H9 (cell line): ENCODE results near the gene DHRS13. TPM values are rescaled to one million over a fixed set of nuclear protein-coding genes. Genes with fewer than 3 reads are reported as not detected.
"Not testable (repeated sequence)": the region's sequence is repeated elsewhere in the genome, so short reads cannot be mapped to it uniquely, and the experiment has no call there.

ENCODE experiments used
- DNase-seq: peaks from one replicate; pipeline ENCODE4 v3.0.0-alpha.2; 2017
- H2AFZ ChIP-seq: one replicate; pipeline ENCODE4 v1.6.1; 2013; ENCODE audit warnings: mild to moderate bottlenecking, low read length, control low read depth, moderate library complexity
- H2AK5ac ChIP-seq: 2 replicates; pipeline ENCODE4 v1.6.1; 2013; ENCODE audit warnings: low read length, control low read depth, mixed read lengths; ENCODE audit not compliant: insufficient read length
- H2BK120ac ChIP-seq: one replicate; pipeline ENCODE4 v1.6.1; 2013; ENCODE audit warnings: low read depth, mild to moderate bottlenecking, low read length, control low read depth, inconsistent platforms; ENCODE audit not compliant: poor library complexity, severe bottlenecking
- H2BK12ac ChIP-seq: 2 replicates; pipeline ENCODE4 v1.6.1; 2013; ENCODE audit warnings: low read length, control low read depth, mixed read lengths, low read depth; ENCODE audit not compliant: insufficient read length
- H2BK15ac ChIP-seq: 2 replicates; pipeline ENCODE4 v1.6.1; 2013; ENCODE audit warnings: low read depth, low read length, control low read depth
- H2BK20ac ChIP-seq: one replicate; pipeline ENCODE4 v1.6.1; 2013; ENCODE audit warnings: low read depth, mild to moderate bottlenecking, low read length, control low read depth, inconsistent platforms; ENCODE audit not compliant: poor library complexity, severe bottlenecking
- H2BK5ac ChIP-seq: 2 replicates; pipeline ENCODE4 v1.6.1; 2013; ENCODE audit warnings: low read length, control low read depth, mixed read lengths; ENCODE audit not compliant: insufficient read length
- H3K14ac ChIP-seq: 2 replicates; pipeline ENCODE4 v1.6.1; 2013; ENCODE audit warnings: low read length, control low read depth; ENCODE audit not compliant: insufficient read depth
- H3K18ac ChIP-seq: 2 replicates; pipeline ENCODE4 v1.6.1; 2013; ENCODE audit warnings: low read depth, mild to moderate bottlenecking, mixed read lengths, low read length, control low read depth; ENCODE audit not compliant: insufficient read length
- H3K23ac ChIP-seq: 2 replicates; pipeline ENCODE4 v1.6.1; 2013; ENCODE audit warnings: low read length, control low read depth, mixed read lengths, low read depth; ENCODE audit not compliant: insufficient read length
- H3K23me2 ChIP-seq: 2 replicates; pipeline ENCODE4 v1.6.1; 2013; ENCODE audit warnings: low read depth, mild to moderate bottlenecking, mixed read lengths, low read length, control low read depth; ENCODE audit not compliant: insufficient read length, poor library complexity, severe bottlenecking
- H3K27ac ChIP-seq: 2 replicates; pipeline ENCODE4 v1.5.1; 2013; ENCODE audit warnings: low read length, control low read depth, mixed read lengths, low read depth; ENCODE audit not compliant: insufficient read length
- H3K27me3 ChIP-seq: 2 replicates; pipeline ENCODE4 v1.6.1; 2013; ENCODE audit warnings: low read length, control low read depth, inconsistent platforms; ENCODE audit not compliant: insufficient read depth
- H3K4ac ChIP-seq: 2 replicates; pipeline ENCODE4 v1.6.1; 2013; ENCODE audit warnings: low read depth, mild to moderate bottlenecking, control low read depth, inconsistent platforms, low read length, moderate library complexity
- H3K4me1 ChIP-seq: 2 replicates; pipeline ENCODE4 v1.6.1; 2013; ENCODE audit warnings: low read length, control low read depth, inconsistent platforms; ENCODE audit not compliant: insufficient read depth
- H3K4me2 ChIP-seq: 2 replicates; pipeline ENCODE4 v1.6.1; 2013; ENCODE audit warnings: low read length, control low read depth, mixed read lengths; ENCODE audit not compliant: insufficient read length, insufficient read depth
- H3K56ac ChIP-seq: 2 replicates; pipeline ENCODE4 v1.6.1; 2013; ENCODE audit warnings: low read depth, mild to moderate bottlenecking, mixed read lengths, low read length, control low read depth; ENCODE audit not compliant: insufficient read length
- H3K79me1 ChIP-seq: 2 replicates; pipeline ENCODE4 v1.6.1; 2013; ENCODE audit warnings: low read depth, mild to moderate bottlenecking, moderate library complexity, low read length, control low read depth, inconsistent platforms; ENCODE audit not compliant: insufficient read depth, poor library complexity, severe bottlenecking
- H3K79me2 ChIP-seq: 2 replicates; pipeline ENCODE4 v1.6.1; 2013; ENCODE audit warnings: low read length, control low read depth, inconsistent platforms; ENCODE audit not compliant: insufficient read depth
- H3K9ac ChIP-seq: 2 replicates; pipeline ENCODE4 v1.6.1; 2013; ENCODE audit warnings: low read length, control low read depth, mixed read lengths; ENCODE audit not compliant: insufficient read length; ENCODE audit errors: extremely low read depth
- H3K9me3 ChIP-seq: one replicate; pipeline ENCODE4 v1.6.1; 2013; ENCODE audit warnings: low read depth, low read length, inconsistent platforms; ENCODE audit not compliant: control insufficient read depth
- H3T11ph ChIP-seq: one replicate; pipeline ENCODE4 v1.6.1; 2013; ENCODE audit warnings: mild to moderate bottlenecking, low read length, control low read depth, inconsistent platforms
- H4K20me1 ChIP-seq: one replicate; pipeline ENCODE4 v1.6.1; 2013; ENCODE audit not compliant: control insufficient read depth, insufficient read length, insufficient read depth
- H4K5ac ChIP-seq: 2 replicates; pipeline ENCODE4 v1.6.1; 2013; ENCODE audit warnings: low read depth, mild to moderate bottlenecking, mixed read lengths, low read length, control low read depth; ENCODE audit not compliant: insufficient read length
- H4K8ac ChIP-seq: replicated peaks from 2 replicates; pipeline ENCODE4 v1.6.1; 2013; ENCODE audit warnings: low read length, control low read depth, mixed read lengths, low read depth; ENCODE audit not compliant: insufficient read length
- H4K91ac ChIP-seq: 2 replicates; pipeline ENCODE4 v1.6.1; 2013; ENCODE audit warnings: low read depth, mild to moderate bottlenecking, moderate library complexity, mixed read lengths, low read length, control low read depth; ENCODE audit not compliant: insufficient read length
- H3K27ac Mint-ChIP-seq, 3 experiments: 2 replicates in 2 of 3; 3 replicates in 1 of 3; pipeline ENCODE4 v1.8.0; 2020 to 2021; ENCODE audit warnings: mixed read lengths in 3 of 3, mild to moderate bottlenecking in 1 of 3, moderate library complexity in 1 of 3
- H3K27me3 Mint-ChIP-seq: 2 replicates; pipeline ENCODE4 v1.8.0; 2021; ENCODE audit warnings: low read depth, mild to moderate bottlenecking, moderate library complexity, mixed read lengths
- H3K36me3 Mint-ChIP-seq, 3 experiments: 2 replicates in 2 of 3; 3 replicates in 1 of 3; pipeline ENCODE4 v1.8.0; 2020 to 2021; ENCODE audit warnings: low read depth in 3 of 3, mixed read lengths in 3 of 3; ENCODE audit not compliant: insufficient read depth in 1 of 3
- H3K4me1 Mint-ChIP-seq, 2 experiments: 2 replicates each; pipeline ENCODE4 v1.8.0; 2020; ENCODE audit warnings: mixed read lengths in 2 of 2
- H3K4me3 Mint-ChIP-seq, 2 experiments: 2 replicates in 1 of 2; 3 replicates in 1 of 2; pipeline ENCODE4 v1.8.0; 2020 to 2021; ENCODE audit warnings: mild to moderate bottlenecking in 2 of 2, mixed read lengths in 2 of 2, moderate library complexity in 1 of 2
- H3K9me3 Mint-ChIP-seq, 2 experiments: 2 replicates in 1 of 2; 3 replicates in 1 of 2; pipeline ENCODE4 v1.8.0; 2020; ENCODE audit warnings: mild to moderate bottlenecking in 2 of 2, mixed read lengths in 2 of 2, moderate library complexity in 1 of 2
- CTCF ChIP-seq: fragments of 200-600 bp; sonication (generic); conservative IDR thresholded peaks from 3 replicates; pipeline ENCODE4 v1.8.0; 2021; ENCODE audit warnings: antibody characterized with exemption, mild to moderate bottlenecking
- WGBS: extraction: QIAGEN DNeasy Blood & Tissue Kit; methylation state at CpG from one replicate; pipeline ENCODE4 v1.1.7; 2013; ENCODE audit warnings: missing lambda C conversion rate, low lambda C conversion rate, mixed read lengths; ENCODE audit not compliant: insufficient read length; ENCODE audit errors: extremely low coverage; 5-methylcytosine and 5-hydroxymethylcytosine counted together
- microRNA-seq: library from miRNA; unstranded; fragments of <30 nt; microRNA quantifications from one replicate; pipeline ENCODE4, GENCODE V29; 2020; ENCODE audit warnings: borderline microRNAs expressed
- total RNA-seq: library from RNA; stranded (reverse); gene quantifications from 2 replicates; pipeline ENCODE4 v1.2.1, GENCODE V29; 2021

DHRS13 gene
- total RNA-seq, 1 experiment from 2014 or later, result 29.6 TPM

DNA sequence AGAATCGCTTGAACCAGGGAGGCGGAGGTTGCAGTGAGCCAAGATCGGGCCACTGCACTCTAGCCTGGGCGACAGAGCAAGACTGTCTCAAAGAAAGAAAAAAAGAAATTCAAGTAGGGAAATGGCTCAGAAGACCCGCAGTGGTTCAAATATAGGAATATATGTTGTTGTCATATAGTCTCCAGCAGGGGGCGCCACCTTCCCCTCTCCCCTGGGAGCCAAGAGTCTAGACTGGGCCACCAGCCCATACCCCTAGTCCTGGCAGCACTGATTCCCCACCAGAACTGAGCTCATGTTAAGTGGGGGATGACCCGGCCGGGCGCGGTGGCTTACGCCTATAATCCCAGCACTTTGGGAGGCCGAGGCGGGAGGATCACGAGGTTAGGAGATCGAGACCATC, 54.2 kb downstream of the DHRS13 start:
- not testable (repeated sequence) for H4K91ac ChIP-seq, H4K5ac ChIP-seq, H3T11ph ChIP-seq, H2AFZ ChIP-seq, H3K4me1 Mint-ChIP-seq, H3K56ac ChIP-seq, H4K8ac ChIP-seq, H3K23me2 ChIP-seq, H3K4me1 ChIP-seq, H3K23ac ChIP-seq, H3K36me3 Mint-ChIP-seq, H3K79me1 ChIP-seq, H3K4ac ChIP-seq, H3K9me3 Mint-ChIP-seq, H3K14ac ChIP-seq, H3K27ac ChIP-seq, H2AK5ac ChIP-seq, H3K9ac ChIP-seq, H4K20me1 ChIP-seq, H2BK5ac ChIP-seq, H2BK20ac ChIP-seq, H3K27me3 ChIP-seq, H3K18ac ChIP-seq, H3K4me2 ChIP-seq, H3K27ac Mint-ChIP-seq, H3K4me3 Mint-ChIP-seq, H2BK15ac ChIP-seq, H3K79me2 ChIP-seq, H3K27me3 Mint-ChIP-seq, H3K9me3 ChIP-seq, H2BK120ac ChIP-seq, H2BK12ac ChIP-seq
- peak; percentile 80 for TF ChIP-seq CTCF
- peak; percentile 62 for DNase-seq
- no CpG with 5 or more reads among the region's 15 CpGs for WGBS

Small RNAs within 50 kb of the gene (microRNA-seq; reads per million reads assigned to microRNA genes)
- gene MIR451B, result not detected

Other genes starting within 250 kb of the DHRS13 start
- gene SDF2, start 241.2 kb downstream of the DHRS13 start, total RNA-seq, result 40.2 TPM in 2 replicates
- gene SUPT6H, start 240.9 kb downstream of the DHRS13 start, total RNA-seq, result 78.5 and 85.8 TPM in 2 replicates
- 14.2 and 15.0 TPM in 2 replicates for gene PROCA1, start 191.2 kb downstream of the DHRS13 start, total RNA-seq
- gene RAB34, start 185.2 kb downstream of the DHRS13 start, total RNA-seq, result 189 and 190 TPM in 2 replicates
- 2,008 and 2,053 TPM in 2 replicates for gene RPL23A, start 183.1 kb downstream of the DHRS13 start, total RNA-seq
- 46.4 and 50.7 TPM in 2 replicates for gene TLCD1, start 176.8 kb downstream of the DHRS13 start, total RNA-seq
- gene NEK8, start 174.3 kb downstream of the DHRS13 start, total RNA-seq, result 16.6 and 18.8 TPM in 2 replicates
- gene TRAF4, start 159.1 kb downstream of the DHRS13 start, total RNA-seq, result 227 and 237 TPM in 2 replicates
- 76.1 and 77.1 TPM in 2 replicates for gene FAM222B, start 60.3 kb downstream of the DHRS13 start, total RNA-seq
- 61.7 and 67.8 TPM in 2 replicates for gene ERAL1, start 48.1 kb downstream of the DHRS13 start, total RNA-seq
- 173 and 185 TPM in 2 replicates for gene FLOT2, start 5.3 kb downstream of the DHRS13 start, total RNA-seq
- gene PHF12, start 48.4 kb upstream of the DHRS13 start, total RNA-seq, result 62.1 and 68.5 TPM in 2 replicates
- gene SEZ6, start 103.0 kb upstream of the DHRS13 start, total RNA-seq, result 1.8 and 2.8 TPM in 2 replicates
- gene PIPOX, start 140.1 kb upstream of the DHRS13 start, total RNA-seq, result 26.8 and 30.1 TPM in 2 replicates